ENCODE measurements around the gene MYO16. TPM values are rescaled to one million over a fixed set of nuclear protein-coding genes. Genes with fewer than 3 reads are reported as not detected.

Gene MYO16
- total RNA-seq, 1 donor from 2014 or later = 0.24 TPM

DNA sequence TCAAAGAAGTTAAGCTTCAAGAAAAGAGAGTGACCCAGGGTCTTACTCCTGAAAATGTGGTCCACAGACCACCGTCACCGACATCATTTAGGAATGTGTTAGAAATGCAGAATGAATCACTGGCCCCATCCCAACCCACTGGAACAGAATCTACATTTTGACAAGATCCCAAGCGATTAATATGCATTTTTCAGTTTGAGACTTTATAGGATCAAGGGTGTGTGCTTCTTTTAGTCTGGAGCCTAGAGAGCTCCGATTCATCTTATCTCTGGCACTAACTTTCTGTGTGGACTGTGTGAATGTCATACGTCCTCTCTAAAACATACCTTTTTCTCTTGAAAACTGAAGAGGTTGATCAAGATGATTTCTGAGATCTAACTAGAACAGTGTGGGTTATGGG, 484.8 kb downstream of the MYO16 start:
- TF ChIP-seq, protein P1, sequence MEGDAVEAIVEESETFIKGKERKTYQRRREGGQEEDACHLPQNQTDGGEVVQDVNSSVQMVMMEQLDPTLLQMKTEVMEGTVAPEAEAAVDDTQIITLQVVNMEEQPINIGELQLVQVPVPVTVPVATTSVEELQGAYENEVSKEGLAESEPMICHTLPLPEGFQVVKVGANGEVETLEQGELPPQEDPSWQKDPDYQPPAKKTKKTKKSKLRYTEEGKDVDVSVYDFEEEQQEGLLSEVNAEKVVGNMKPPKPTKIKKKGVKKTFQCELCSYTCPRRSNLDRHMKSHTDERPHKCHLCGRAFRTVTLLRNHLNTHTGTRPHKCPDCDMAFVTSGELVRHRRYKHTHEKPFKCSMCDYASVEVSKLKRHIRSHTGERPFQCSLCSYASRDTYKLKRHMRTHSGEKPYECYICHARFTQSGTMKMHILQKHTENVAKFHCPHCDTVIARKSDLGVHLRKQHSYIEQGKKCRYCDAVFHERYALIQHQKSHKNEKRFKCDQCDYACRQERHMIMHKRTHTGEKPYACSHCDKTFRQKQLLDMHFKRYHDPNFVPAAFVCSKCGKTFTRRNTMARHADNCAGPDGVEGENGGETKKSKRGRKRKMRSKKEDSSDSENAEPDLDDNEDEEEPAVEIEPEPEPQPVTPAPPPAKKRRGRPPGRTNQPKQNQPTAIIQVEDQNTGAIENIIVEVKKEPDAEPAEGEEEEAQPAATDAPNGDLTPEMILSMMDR (IDR thresholded peaks at IDR 0.05) = no peak
- Histone ChIP-seq H3K27me3 (ENCODE audit: low read depth) (no peaks in the 10 kb centered on the region), H3K36me3 (no peaks in the 10 kb centered on the region), H3K9me3 (no peaks in the 10 kb centered on the region), H3K27ac (no peak overlapping the region), H3K4me1 (no peaks in the 10 kb centered on the region), H3K4me3 (no peak overlapping the region)
- DNase-seq (no peak), ATAC-seq (no peak)
- intact Hi-C loops (cut with DNase I) = no loop called here

- DNase-seq (no peak), ATAC-seq (no peak)
- Histone ChIP-seq H3K9me3 (no peaks in the 10 kb centered on the region), H3K36me3 (no peaks in the 10 kb centered on the region), H3K27me3 (ENCODE audit: low read depth) (no peaks in the 10 kb centered on the region), H3K4me3 (no peak overlapping the region), H3K4me1 (no peaks in the 10 kb centered on the region), H3K27ac (no peak overlapping the region)
- TF ChIP-seq, protein P1 (IDR thresholded peaks at IDR 0.05) = no peak
- intact Hi-C loops (cut with DNase I) = no loop called here
These were observed 485.6 kb downstream of the MYO16 start for GRCh38 chr13:109114991-109115390.

- no peaks in the 10 kb centered on the region for H3K36me3 ChIP-seq
These were observed 489.1 kb downstream of the MYO16 start for GRCh38 chr13:109118521-109118920.

DNA sequence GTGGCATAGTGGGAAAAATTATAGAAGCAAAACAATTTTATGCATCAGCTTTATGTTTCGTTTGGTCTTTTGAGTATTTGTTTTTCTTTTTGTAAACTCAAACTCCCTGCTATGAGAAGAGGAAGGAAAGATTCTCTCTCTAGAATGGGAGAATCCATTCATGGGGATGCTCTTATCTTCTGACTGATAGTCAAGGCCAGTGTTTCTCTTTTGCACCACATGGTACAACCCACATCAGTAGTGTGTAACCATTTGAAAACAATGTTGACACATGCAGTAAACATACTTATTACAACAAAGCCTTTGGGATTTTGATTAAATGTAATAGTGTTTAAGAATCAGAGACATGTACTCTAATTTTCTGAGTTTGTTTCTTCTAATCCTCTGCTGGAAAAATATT, 490.5 kb downstream of the MYO16 start:
- Histone ChIP-seq H3K4me1 (no peaks in the 10 kb centered on the region), H3K27ac (no peak overlapping the region), H3K9me3 (no peaks in the 10 kb centered on the region), H3K4me3 (no peak overlapping the region), H3K27me3 (ENCODE audit: low read depth) (no peaks in the 10 kb centered on the region), H3K36me3 (no peaks in the 10 kb centered on the region)
- intact Hi-C loops (cut with DNase I) = no loop called here
- ATAC-seq (no peak), DNase-seq (no peak)
- TF ChIP-seq, protein P1 (IDR thresholded peaks at IDR 0.05) = no peak

More at GRCh38 chr13:109118521-109118920, 489.1 kb downstream of the MYO16 start:
- no peak for DNase-seq
- TF ChIP-seq, protein P1 (IDR thresholded peaks at IDR 0.05) = no peak
- intact Hi-C loops (cut with DNase I) = no loop called here
- no peaks in the 10 kb centered on the region for H3K27me3 ChIP-seq (ENCODE audit: low read depth)
- no peak overlapping the region for H3K27ac ChIP-seq
- no peak overlapping the region for H3K4me3 ChIP-seq
- no peak for ATAC-seq
- no peaks in the 10 kb centered on the region for H3K4me1 ChIP-seq
- no peaks in the 10 kb centered on the region for H3K9me3 ChIP-seq

- ATAC-seq (no peak), DNase-seq (no peak)
- no peak overlapping the region for H3K27ac ChIP-seq
- H3K4me1 ChIP-seq = no peaks in the 10 kb centered on the region
- no peaks in the 10 kb centered on the region for H3K9me3 ChIP-seq
- TF ChIP-seq, protein P1 (IDR thresholded peaks at IDR 0.05) = no peak
- H3K27me3 ChIP-seq (ENCODE audit: low read depth) = no peaks in the 10 kb centered on the region
- H3K36me3 ChIP-seq = no peaks in the 10 kb centered on the region
- intact Hi-C loops (cut with DNase I) = no loop called here
- H3K4me3 ChIP-seq = no peak overlapping the region
These were observed 492.4 kb downstream of the MYO16 start for GRCh38 chr13:109121826-109122225.

DNA sequence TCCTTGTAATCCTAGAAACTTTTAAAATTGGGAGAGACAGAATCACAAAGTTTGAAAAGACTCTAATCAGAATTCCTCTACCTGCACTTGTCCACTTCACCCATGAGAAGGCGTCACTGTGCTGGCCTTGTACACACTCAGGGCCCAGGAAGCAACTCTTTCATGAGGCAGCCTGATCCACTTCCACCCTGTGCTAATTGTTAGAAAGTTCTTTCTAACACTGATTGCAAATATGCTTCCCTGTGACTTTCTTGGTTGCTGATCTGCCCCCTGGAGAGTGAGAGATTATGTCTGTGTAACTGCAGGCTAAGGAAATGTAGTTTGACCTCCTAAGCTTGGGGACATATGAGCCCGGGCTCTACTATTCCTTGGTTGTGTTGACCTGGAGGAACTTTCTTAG, 494.6 kb downstream of the MYO16 start:
- Histone ChIP-seq H3K27ac (no peak overlapping the region), H3K36me3 (no peaks in the 10 kb centered on the region), H3K9me3 (no peaks in the 10 kb centered on the region), H3K4me3 (no peak overlapping the region), H3K27me3 (ENCODE audit: low read depth) (no peaks in the 10 kb centered on the region), H3K4me1 (no peaks in the 10 kb centered on the region)
- intact Hi-C loops (cut with DNase I) = no loop called here
- ATAC-seq (no peak), DNase-seq (no peak)
- TF ChIP-seq, protein P1 (IDR thresholded peaks at IDR 0.05) = no peak
